Inflammatory macrophage treated with lipopolysaccharide for 1 hour (primary cell): Measurements from ENCODE around the gene NME4.
"Not testable (repeated sequence)": the region's sequence is repeated elsewhere in the genome, so short reads cannot be mapped to it uniquely, and the experiment has no call there.

Source experiments
- DNase-seq, 2 donors: peaks; one replicate each; pipeline ENCODE4 v3.0.0-alpha.2; 2020 to 2022

The NME4 gene

DNA sequence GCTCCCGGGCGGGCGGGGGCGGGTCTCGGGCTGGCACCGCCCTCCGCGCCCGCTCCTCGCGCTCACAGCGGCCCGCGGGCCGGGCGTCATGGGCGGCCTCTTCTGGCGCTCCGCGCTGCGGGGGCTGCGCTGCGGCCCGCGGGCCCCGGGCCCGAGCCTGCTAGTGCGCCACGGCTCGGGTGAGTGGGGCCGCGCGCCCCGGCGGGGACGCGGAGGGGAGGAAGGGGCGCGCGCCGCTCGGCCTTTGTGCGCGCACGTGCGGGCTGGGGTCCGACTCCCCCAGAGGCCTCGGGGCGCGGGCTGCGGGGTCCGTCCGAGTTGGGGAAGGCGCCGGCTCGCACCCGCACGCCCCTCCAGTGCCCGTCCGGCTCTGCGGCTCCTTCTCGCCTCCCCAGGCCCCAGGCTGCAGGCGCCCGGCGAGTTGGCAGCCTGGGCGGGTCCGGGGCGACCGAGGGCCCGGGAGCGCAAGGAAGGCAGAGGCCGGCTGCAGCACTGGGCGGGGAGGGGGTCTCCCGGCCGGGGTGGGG, at the start of gene NME4:
NME4 (plus strand) TSS at position 65 of the 527 bp plus-strand sequence; CDS start at position 89, 24 bp downstream.
- no peak for DNase-seq

DNA sequence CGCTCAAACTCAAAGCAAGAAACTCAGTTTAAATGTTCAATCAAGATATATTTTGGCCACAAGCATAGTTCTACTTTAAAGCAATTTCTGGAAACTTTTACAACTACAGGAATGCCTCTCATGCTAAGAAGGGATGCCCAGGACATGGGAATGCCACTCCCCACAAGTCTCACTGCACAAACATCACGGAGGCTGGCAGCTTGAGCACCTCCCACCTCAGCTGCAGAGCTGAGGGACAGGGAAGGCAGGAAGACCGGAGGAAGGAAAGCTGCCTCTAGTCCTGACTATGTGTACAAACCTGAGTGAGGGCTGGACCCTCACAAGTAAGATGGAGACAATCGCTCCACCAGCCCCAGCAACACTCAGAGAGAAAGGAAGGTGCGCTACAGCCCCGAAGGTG, 49.8 kb upstream of the NME4 start:
- no peak for DNase-seq

DNA sequence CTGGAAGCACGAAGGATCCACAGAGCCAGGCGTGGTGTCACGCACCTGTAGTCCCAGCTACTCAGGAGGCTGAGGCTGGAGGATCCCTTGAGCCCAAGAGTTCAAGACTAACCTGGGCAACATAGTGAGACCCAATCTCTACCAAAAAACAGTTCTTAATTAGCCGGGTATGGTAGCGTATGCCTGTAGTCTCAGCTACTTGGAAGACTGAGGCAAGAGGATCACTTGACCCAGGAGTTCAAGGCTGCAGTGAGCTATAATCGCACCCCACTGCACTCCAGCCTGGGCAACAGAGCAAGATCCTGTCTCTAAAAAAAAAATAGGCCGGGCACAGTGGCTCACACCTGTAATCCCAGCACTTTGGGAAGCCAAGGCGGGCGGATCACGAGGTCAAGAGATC, 48.5 kb upstream of the NME4 start:
- not testable (repeated sequence) for DNase-seq

DNA sequence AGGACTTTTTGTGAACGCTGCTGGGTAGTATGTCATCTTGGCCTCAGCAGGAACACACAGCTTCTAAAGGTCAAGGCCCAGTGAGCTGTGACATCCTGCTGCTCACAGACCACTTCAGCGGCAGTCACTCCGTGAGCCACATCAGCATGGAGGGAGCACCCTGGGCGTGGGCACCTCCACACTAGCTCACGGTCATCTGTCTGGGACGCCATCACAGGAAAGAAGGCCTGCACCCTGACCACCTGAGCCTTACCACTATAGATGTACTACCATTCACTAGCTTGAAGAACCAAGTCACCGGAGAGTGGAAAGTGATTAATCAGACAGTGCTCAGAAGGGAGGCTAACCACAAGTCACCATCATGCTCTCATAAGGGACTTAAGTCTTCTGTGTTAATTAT, 47.8 kb upstream of the NME4 start:
- no peak for DNase-seq

DNA sequence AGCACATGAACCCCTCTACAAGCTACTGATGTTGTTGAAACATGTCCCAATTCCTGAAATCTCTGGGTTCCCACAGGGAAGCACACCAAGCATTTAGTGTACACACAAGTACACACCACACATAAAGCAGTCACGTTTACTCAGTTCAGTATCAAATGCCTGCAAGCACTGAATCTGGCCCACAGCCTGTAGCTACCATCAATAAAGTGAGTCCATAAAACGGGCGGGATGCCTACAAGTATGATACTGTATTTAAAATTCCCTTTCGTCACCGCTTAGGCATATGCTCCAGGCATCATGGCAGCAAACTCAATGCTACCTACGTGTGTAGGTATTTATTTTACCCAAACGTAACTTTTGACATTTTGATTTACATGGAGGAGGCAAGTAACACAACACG, 46.8 kb upstream of the NME4 start:
- no peak for DNase-seq

DNA sequence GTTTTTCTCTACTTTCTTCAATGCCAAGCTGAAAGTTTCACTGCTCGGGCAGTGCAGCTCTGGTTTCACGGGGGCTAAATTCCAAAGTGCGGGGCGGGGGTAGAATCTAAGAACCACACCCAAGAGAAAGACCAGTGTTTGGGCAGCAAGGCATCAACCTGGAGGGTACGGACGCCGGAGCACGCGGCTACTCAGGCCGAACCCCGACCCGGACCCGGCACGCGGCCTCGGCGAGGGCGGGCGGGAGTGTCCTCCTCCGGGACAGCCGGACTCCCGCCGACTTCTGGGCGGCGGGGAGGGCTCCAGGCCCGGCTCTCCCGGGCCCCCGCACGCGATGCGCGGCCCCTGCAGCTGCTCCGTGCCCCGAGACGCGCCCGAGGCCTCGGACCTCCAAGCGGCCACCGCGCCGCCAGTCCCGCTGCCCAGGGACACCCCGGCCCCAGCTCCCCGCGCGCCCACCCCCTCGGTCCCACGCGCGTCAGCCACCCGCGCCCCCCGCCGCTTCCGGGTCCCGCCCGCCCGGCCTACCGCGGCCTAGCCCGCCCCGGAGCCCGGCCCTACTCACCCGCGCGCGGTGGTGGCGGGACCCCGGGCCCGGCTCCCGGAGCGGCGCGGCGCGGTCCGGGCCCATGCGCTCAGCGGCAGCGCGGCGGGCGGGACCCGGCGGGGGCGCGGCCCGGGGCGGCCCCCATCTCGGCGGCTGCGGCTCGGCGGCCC, 45.0 kb upstream of the NME4 start:
- no peak for DNase-seq

DNA sequence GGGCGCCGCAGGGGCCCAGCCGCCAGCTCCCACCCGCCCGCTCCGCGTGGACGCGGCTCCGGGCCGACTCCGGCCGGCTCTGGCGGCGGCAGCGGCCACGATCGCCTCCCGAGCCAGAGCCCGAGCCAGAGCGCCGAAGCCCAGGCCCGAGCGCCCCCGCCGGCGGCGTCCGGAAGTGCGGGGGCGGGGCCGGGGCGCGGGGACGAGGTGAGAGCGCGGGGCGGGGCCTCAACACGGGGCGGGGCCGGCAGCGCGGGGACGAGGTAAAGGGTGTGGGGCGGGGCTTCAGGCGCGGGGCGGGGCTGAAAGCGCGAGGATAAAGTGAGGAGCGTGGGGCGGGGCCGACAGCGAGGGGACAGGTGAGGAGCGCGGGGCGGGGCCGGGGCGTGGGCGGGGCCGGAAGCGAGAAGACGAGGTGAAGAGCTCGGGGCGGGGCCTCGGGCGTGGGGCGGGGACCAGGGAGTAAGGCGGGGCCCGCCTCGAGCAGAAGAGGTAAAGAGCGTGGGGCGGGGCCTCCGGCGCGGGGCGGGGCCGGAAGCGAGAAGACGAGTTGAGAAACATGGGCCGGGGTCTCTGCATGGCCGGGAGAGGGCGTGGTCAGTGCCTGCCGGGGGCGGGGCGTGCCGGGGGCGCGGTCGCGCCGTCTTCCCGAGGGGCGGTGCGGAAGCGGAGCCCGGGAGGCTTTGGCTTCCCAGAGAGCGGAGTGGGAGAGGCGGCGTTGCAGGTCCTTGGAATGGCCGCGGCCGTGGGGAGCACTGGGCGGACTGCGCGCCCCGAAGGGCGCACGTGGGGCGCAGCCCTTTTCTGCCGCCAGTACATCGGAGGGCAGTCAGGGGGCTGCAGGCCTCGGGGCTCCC, 44.2 kb upstream of the NME4 start, which contains the start of gene AXIN1:
AXIN1 (minus strand) TSS at position 177 of the 857 bp plus-strand sequence. CDS start 5,698 bp downstream, outside the sequence.
- DNase-seq: peak; percentile 97 to 99

DNA sequence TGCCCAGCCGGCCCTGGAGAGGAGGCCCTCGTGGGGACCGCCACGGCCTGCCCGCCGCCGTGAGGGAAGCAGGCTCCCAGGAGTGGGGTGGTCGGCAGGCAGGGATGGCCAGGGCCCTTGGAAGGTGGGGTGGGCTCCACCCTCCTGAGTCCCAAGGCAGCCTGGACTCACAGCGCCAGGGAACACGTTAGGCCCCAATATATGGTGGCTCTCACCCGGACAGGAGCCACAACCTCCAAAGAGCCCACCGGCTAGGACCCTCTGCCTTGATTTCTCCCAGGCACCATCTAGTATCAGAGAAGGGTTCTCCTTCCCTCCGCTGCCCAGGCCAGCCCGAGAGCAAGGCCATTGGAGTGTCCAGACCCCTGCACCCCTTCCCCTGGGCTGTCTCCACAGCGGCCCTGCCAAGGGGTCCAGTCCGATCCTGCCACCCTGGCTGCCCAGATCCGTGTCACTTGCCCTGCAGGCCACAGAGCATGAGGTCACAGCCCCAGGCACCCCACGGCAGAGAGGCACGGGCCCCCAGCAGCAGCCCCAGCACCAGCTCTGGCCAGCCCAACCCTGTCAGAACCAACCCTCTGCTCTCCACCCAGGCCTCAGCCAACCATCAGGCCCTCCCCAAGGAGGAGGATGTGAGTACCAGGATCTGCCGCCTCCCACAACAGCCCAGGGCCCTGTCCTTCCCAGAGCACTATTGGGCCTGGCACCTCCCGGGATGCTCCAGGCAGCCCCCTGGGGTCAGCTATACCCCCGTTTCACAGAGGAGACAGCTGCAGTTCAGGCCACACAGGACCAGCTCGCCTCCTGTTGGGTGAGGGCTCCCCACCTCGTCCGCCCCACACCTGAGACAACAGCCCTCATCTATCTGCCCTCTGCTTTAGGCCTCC, 43.4 kb upstream of the NME4 start:
- no peak for DNase-seq

DNA sequence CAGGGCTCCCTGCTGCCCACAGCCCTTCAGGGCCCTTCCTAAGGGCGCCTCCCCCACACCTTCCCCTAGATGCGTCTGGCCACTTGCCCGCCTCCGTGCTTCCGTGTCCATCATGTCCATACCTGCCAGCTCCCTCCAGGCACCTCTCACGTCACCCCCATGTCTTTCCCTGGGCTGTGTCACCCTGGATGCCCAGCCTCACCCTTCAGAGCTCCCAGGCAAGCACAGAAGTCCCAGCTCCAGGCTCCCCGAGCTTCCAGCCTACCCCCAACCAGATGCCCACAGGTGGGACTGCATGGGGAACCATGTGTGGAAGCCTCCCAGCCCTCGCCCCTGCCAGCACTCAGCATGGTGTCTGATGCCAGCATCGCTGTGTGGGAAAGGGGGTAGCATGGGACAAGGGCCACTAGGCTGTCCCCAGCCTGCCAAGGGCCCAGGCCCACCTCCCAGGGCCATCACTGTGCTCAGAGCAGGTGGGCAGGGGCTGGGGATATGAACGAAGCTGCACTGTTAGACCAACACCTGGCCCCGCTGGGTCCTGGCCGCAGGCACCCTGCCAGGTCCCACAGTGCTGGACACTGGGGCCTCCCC, 42.6 kb upstream of the NME4 start:
- no peak for DNase-seq

DNA sequence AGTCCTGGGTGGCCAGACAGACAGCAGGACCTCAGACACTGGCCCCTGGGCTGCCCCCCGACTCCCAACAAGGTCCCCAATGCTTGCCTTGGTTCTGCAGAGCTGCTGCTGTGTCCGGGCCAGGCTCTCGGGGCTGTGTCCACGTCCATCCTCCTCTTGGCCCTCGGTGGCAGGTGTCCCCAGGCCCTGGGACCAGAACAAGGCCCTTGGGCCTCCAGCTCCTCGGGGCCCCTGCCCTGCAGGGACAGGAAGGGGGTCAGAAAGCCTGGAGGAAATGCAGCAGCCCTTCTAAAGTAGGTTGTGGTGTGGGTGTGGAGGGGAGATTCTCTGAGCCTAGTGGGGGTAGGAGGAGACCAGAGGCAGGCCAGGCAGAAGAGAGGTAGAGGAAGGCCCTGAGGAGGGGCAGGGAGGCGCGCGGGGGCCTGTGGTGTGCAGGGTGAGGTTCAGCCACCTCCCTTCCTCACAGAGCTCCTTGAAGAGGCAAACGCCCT, 42.0 kb upstream of the NME4 start:
- no peak for DNase-seq

DNA sequence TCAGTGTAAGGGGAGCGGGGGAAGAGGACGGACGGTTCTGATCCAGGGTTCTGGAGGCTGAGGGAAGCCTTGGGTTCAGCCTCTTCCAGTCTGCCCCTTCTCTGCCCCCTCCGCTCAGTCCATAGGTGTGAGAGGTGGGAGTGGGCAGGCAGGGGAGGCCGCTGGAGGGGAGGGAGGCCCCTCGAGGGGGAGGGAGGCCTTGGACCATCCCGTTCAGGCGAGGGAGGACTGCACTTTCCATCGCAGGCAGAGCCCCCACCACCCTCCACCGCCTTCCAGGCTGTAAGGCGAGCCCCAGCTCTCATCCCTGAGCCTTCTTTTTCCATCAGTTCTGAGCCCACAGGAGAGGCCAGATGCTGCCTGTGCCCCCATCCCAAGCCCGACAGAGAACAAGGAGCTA, 40.3 kb upstream of the NME4 start:
- DNase-seq: no peak

DNA sequence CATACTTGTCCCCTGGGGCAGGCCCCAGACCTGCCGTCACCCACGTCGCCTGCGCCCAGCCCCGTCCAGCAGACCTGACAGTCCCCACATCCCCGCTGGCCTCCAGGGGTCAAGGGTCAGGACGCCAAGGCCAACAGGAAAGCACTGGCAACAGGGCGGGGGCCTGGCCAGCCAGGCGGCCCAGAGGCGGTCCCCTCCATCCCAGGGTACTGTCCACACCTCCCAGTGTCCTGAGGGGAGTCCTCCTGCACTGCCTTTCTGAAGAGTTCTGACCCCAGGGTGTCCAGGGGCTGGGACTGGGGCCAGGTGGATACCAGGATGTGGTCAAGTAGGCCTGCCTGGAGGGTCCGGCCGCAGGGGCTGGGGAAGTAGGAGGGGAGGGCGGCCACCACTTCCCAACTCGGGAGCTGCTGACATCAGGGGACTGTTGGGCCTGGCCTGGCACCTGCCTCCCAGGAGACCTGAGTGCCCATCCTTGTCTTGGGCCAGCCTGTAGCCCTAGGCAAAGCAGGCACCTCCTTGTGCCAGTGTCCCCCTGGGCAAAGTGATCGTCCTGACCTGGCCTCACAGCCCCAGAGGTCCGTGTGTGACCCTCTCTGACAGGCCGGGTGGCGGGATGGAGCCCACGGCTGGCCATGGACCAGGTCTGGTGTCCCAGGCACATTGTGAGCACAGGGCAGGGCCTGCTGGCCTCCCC, 37.8 kb upstream of the NME4 start:
- no peak for DNase-seq

DNA sequence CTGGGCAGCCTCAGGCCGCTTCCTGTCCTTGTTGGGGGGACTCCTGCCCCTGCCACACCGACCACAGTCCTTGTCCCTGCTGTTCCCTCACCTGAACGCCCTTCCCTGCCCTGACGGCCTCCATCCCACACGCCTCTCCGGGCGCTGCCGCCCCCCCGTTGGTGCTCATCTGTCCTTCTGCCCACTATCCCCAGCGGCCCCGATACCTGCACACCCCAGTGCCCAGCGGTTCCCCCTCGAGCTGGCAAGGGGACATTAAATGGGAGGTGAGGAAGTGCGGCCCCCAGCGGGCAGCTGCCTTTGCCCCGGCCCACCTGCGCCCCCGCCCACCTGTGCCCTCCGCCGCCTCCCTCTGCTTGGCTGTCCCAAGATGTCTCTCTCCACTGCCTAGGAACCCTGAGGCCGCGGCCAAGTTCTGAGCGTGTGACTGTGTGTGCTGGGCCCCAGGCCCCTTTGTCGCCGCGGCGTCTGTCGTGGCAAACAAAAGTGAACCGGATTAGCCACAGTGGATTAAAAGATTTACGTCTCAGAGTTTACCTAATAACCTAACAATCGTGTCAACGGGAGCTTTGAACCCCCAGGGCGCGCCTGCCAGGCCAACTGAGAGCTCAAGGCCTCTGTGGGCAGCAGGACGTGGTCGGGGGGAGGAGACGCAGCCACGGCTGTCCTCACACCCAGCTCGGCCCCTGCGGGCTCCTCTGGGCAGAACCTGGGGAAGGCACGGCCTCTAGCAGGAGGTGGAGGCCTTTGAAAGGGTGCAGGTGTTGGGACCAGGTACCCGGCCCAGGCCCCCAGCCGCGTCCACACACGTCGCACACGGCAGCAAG, 36.9 kb upstream of the NME4 start:
- DNase-seq: no peak

DNA sequence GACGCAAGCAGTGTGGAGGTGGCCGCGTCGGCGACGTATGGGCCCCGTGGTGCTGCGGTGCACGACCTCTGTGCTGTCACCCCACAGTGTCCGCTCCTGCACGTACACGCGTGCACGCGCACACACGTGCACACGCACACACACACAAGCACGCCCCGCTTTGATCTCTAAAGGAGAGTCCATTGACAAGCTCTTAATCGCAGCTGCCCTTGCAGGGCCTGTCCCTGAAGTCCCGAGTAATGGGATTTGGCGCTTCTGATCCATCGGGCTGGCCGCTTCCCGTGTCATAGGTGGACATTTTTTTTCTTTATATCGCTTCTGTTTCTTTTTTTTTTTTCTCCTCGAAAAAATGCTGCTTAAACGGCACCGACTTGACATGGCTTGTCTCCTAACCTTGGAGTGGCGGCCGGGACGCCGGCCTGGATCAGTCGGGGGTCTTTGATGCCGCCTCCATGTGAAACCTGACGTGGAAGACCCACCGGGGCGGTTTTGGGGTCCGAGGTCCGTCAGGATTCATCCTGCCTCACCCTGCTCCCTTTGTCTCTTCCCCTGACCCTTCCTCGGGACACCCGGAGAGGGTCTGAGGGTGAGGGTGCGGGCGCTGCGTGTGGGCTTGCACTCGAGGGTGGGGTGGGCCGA, 36.2 kb upstream of the NME4 start:
- no peak for DNase-seq

DNA sequence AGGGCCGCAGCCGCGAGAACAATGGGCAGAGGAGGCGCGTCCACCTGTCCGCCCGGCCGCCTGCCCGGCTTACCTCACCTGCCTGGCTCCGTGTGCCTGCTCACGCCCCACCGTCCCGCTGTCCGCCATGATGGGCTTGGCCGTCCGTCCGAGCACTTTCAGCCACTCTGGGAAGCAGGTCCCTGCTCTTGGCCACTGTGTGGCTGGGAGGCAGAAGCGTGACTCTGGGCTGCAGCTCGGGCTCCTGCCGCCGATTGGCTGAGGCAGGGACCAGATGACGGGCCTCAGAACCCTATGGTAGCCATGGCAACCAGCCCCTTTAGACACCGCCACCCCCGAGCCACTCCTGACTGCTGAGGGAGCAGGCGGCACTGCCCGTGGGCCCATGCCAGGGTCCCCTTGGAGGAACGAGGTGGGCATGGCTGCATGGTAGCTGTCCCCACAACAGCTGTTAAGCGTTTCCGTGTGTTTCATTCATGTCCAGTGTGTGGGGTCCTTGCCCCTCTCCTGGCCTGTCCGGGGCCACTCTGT, 35.6 kb upstream of the NME4 start:
- no peak for DNase-seq

DNA sequence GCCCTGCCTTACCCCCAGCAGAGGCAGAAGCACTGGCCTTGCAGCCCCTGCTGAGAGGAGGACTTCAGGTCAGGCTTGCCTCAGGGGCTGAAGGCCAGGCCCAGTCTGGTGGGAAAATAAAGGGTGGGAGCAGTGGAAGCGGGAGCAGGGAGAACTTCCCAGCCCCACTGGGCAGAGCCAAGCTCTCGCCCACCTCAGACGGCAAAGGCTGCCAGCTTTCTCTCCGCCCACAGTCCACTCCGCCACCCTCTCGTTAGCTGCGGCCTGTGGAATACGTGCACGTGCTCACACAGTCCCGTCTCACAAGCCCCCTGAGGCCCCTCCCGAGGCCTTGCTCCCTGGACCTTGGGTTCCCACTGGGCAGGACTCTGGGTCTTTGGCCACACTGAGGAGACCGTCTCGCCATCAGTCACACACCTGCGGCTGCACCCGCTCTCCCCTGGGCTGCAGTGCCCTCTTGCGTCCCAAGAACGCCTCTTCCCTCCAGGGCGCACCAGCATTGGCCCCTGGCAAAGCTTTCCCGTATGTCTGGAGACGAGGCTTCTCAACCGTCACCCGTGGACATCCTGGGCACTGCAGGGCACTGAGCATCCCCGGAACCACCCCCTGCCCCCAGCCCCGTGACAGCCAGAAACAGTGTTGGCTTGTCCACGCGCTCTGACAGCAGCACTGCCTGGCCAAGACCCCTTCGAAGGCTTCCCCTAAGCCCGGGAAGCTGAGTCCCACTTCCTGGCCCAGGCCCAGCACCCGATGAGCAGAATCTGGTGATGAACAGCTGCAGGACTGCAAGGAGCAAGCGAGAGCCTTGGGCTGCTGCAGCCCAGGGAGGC, 34.9 kb upstream of the NME4 start:
- peak; percentile 57 to 66 for DNase-seq

DNA sequence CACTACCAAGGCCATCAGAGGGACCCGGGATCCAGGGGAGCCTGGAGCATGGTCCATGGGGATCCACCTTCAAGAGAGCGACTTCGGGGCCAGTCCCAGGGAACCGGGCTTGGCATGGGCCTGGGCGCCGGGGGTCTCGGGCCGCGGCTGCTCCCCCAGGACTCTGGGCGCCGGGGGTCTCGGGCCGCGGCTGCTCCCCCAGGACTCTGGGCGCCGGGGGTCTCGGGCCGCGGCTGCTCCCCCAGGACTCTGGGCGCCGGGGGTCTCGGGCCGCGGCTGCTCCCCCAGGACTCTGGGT, 34.3 kb upstream of the NME4 start:
- DNase-seq: not testable (repeated sequence)

DNA sequence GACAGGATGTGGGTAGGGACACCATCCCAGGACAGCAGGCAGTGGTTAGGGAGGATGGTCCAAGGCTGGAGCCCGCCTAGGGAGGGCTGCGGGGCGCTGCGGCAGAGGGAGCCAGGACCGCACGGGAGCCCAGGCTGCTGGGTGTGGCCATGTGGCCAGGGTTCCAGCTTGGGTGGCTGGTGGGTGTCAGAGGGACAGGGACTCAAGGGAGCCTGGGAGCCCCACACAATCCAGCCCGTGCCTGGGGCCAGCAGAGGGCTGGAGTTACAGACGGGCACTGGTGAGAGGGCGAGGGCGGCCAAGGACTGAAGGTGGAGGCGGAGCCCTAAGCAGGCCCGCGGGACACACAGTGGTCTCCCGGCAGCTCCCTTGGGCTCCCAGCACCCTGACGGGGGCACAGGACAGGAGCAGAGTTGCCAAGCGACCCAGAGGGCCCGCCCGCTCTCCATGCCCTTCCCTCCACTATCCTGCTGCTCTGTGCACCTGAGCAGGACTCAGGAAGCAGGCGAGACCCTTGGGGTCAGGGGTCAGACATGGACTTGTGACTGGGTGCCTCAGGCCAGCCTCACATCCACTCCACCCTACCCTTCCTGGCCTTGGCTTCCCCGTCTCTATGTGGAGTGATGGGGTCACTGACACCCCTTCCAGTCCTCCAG, 33.8 kb upstream of the NME4 start:
- no peak for DNase-seq
